GM12865 (cell line): ENCODE results near the gene KCNAB1.
"Not testable (repeated sequence)": the region's sequence is repeated elsewhere in the genome, so short reads cannot be mapped to it uniquely, and the experiment has no call there.

ENCODE experiments used
- DNase-seq: peaks from one replicate; pipeline ENCODE4 v3.0.0; 2010; ENCODE audit warnings: low read depth
- H3K4me3 ChIP-seq: 2 replicates; pipeline ENCODE4 v1.5.1; 2011; ENCODE audit warnings: mild to moderate bottlenecking, low read depth, low read length, control low read depth
- TF ChIP-seq, protein P1 (sequence below): IDR thresholded peaks from 2 replicates; pipeline ENCODE4 v1.5.1; 2011; ENCODE audit warnings: low read length, control low read depth, low read depth, inconsistent platforms; ENCODE audit not compliant: insufficient read depth; ENCODE audit errors: missing control alignments

KCNAB1 gene

DNA sequence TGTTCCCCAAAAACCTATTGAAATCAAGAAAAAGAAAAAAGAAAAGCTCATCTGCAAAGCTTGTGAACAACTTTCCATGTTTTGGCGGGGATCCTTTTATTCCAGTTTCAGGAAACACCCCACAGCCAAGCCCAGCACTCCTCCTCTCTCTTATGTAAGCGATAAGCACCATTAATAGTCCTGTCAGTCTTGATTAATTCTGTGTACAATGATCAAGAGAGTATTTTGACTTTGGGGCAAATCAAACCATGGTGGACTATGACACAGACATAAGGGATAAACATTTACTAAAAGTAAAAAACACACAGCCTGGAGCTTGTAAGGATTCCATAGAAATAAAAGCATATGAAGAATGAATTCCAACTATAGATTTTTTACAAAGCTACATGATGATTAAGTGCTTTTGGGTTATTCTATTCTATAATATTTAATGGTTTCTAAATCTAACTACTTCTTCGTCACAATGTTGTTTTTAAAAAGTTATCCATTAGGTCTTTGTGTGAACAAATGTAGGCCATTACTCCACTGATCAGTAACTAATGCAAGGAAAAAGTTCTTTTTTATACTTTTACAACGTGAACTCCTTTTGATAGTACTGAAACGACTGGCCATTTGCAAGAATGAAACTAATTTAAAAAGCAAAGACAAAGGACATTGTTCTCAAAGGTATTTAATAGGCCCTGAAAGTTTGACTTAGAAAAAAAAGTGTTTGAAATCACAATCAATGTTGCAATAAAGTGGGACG lies 106.5 kb downstream of the KCNAB1 start:
- DNase-seq: no peak
- H3K4me3 ChIP-seq: no peak overlapping the region
- TF ChIP-seq, protein P1, sequence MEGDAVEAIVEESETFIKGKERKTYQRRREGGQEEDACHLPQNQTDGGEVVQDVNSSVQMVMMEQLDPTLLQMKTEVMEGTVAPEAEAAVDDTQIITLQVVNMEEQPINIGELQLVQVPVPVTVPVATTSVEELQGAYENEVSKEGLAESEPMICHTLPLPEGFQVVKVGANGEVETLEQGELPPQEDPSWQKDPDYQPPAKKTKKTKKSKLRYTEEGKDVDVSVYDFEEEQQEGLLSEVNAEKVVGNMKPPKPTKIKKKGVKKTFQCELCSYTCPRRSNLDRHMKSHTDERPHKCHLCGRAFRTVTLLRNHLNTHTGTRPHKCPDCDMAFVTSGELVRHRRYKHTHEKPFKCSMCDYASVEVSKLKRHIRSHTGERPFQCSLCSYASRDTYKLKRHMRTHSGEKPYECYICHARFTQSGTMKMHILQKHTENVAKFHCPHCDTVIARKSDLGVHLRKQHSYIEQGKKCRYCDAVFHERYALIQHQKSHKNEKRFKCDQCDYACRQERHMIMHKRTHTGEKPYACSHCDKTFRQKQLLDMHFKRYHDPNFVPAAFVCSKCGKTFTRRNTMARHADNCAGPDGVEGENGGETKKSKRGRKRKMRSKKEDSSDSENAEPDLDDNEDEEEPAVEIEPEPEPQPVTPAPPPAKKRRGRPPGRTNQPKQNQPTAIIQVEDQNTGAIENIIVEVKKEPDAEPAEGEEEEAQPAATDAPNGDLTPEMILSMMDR: no peak

DNA sequence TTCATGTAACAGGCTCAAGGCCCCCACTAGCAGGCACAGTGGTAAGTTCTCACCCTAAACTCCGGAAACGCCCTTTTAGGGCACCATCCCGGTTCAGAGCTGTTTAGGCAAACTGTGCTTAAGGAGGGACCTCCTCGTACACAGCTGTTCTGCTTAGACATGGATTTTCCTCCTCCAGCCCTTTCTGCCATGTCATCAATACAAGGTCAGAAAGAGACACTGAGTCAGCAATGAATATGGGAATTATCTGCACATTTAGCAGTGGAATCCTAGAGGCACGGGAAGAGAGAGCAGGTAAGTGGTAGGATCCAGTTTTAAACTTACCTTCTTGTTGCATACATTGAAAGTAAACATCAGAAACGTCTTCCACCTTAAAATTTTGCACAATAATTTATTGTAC lies 107.3 kb downstream of the KCNAB1 start:
- H3K4me3 ChIP-seq: no peak overlapping the region
- TF ChIP-seq, protein P1: no peak
- DNase-seq: no peak

DNA sequence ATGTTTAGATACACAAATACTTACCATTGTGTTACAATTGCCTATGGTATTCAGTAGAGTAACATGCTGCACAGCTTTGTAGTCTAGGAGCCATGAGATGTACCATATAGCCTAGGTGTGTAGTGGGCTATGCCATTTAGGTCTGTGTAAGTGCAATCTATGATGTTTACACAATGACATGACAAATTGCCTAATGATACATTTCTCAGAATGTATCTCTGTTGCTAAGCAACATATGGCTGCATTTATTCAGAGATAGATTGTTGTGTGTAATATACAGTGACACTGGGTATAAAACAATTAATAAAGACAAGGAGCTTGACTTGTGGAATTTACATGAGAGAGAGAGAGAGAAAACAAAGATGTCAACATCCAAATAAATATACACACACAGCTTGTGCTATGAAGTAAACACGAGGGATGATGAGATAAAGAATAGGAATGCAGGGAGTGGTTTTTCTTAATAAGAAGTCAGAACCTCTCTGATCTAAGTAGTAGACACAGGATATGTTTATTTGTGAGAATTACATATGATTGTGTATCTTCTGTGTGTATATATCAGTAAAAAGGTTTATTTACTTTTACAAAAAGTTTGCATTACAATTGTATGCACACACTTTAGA lies 110.0 kb downstream of the KCNAB1 start:
- no peak for DNase-seq
- H3K4me3 ChIP-seq: no peak overlapping the region
- TF ChIP-seq, protein P1: no peak

DNA sequence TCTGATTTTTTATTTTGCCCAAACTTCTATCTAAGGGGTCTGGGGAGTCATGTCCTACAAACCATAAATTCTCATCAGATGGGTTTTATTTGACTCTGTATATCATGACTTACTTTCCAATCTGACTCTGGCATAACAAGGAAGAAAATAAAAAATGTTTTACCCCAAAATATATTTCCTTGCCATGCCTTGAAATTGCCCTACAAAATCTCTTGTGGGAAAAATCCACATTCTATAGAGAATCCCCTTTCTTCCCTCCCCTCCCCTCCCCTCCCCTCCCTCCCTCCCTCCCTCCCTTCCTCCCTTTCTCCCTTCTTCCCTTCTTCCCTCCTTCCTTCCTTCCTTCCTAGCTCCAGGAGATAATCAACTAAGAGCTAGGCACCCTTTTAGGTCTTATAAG lies 110.8 kb downstream of the KCNAB1 start:
- not testable (repeated sequence) for H3K4me3 ChIP-seq, DNase-seq

DNA sequence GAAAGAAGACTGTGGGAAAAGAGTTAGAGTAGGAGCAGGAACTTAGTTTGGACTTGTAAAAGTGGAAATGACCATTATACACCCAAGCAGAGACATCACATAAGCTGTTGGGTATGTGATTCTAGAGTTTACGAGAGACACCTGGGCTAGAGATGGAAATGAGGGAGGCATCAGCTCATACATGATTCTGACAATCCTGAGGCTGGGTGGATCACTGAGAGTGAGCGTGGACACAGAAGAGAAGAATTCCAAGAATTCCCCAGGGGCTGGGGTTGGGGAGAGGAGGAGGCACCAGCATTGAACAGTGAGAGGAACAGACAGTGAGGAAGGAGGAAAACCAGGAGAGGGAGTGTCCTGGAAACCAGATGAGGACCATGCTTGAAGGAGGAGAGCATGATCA lies 113.5 kb downstream of the KCNAB1 start:
- TF ChIP-seq, protein P1: no peak
- no peak for DNase-seq
- no peak overlapping the region for H3K4me3 ChIP-seq

DNA sequence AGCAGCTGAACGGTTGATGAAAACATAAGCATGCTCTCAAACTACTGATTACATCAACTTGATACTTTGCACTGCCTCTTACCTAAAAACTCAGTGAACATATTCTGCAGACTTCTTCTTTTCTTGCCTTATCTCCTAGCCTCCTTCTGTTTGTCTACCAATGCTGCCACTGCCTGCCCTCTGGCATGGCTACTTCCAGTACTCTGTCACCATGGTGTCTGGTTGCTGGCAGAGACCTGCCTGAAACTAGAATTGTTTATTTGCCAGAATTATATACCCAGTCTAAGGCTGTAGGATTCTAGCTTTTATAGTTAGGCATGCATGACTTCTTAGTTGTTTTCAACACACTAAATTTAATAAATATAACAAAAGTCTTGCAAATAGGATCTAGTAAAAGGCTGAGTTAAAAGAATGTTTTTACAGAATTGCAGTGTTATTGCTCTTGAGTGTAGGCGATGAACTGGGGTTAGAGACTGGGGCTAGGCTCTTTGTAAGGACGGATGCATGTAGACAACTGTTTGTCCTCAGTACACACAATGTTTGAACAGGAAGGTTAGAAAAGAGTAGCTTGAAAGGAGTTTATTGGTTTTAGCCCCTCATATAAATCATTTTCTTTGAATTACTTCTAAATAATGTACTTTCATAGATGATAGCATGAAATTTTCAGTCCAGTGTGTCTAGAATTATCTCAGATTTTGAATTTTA lies 116.3 kb downstream of the KCNAB1 start:
- H3K4me3 ChIP-seq: no peak overlapping the region
- no peak for DNase-seq
- TF ChIP-seq, protein P1: no peak

DNA sequence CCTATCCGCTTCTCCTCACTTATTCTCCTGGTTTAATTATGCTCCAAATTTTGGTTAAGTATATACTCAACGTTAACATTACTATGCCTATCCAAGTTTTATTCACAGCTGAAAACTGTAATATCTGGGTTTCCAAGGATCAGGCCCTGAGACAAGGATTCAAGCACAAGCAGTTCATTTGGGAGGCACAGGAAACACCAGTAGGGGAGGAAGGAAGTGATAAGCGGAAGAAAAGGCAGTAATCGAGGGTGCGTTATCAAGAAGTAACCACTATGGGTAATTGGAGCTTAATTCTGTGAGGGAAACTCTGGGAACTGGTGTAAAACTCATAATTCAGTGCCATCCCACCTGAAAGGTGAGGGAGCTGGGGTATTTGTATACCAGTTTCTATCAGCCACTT lies 120.3 kb downstream of the KCNAB1 start:
- TF ChIP-seq, protein P1: no peak
- DNase-seq: no peak
- H3K4me3 ChIP-seq: no peak overlapping the region
